Fibroblast of mammary gland (primary cell): Measurements from ENCODE around the gene CSTPP1.

ENCODE experiments used
- DNase-seq: peaks from one replicate; pipeline ENCODE4 v3.0.0-alpha.2; 2010; ENCODE audit warnings: low read depth
- H3K4me3 ChIP-seq: 2 replicates; pipeline ENCODE4 v1.5.1; 2011; ENCODE audit warnings: low read depth, mild to moderate bottlenecking, low read length, moderate library complexity; ENCODE audit not compliant: control insufficient read depth
- CTCF ChIP-seq: conservative IDR thresholded peaks from 2 replicates; pipeline ENCODE4 v1.5.1; 2011; ENCODE audit warnings: low read depth, low read length, inconsistent platforms; ENCODE audit not compliant: control insufficient read depth, insufficient read depth

Gene CSTPP1

GRCh38 chr11:47132981-47133380, 196.4 kb downstream of the CSTPP1 start:
- no peak overlapping the region for H3K4me3 ChIP-seq
- DNase-seq: no peak
- no peak for TF ChIP-seq CTCF

GRCh38 chr11:47136327-47136726, 199.8 kb downstream of the CSTPP1 start:
- H3K4me3 ChIP-seq: no peak overlapping the region
- DNase-seq: peak; percentile 53
- TF ChIP-seq CTCF: no peak

- TF ChIP-seq CTCF: no peak
- DNase-seq: no peak
- H3K4me3 ChIP-seq: no peak overlapping the region
Measured at GRCh38 chr11:47136921-47137320, 200.4 kb downstream of the CSTPP1 start.

GRCh38 chr11:47137476-47137875, 200.9 kb downstream of the CSTPP1 start:
- no peak for TF ChIP-seq CTCF
- DNase-seq: no peak

GRCh38 chr11:47139878-47140277, 203.3 kb downstream of the CSTPP1 start:
- no peak for DNase-seq
- no peak overlapping the region for H3K4me3 ChIP-seq
- no peak for TF ChIP-seq CTCF

More at GRCh38 chr11:47137476-47137875, 200.9 kb downstream of the CSTPP1 start:
- H3K4me3 ChIP-seq: no peak overlapping the region

- no peak for TF ChIP-seq CTCF
- DNase-seq: peak; percentile 57
Measured at GRCh38 chr11:47143322-47143721, 206.8 kb downstream of the CSTPP1 start.

GRCh38 chr11:47144541-47144940, 208.0 kb downstream of the CSTPP1 start:
- TF ChIP-seq CTCF: no peak
- no peak for DNase-seq
- no peak overlapping the region for H3K4me3 ChIP-seq

More at GRCh38 chr11:47143322-47143721, 206.8 kb downstream of the CSTPP1 start:
- no peak overlapping the region for H3K4me3 ChIP-seq
